ENCODE measurements around the gene SAAL1. TPM values are rescaled to one million over a fixed set of nuclear protein-coding genes. Genes with fewer than 3 reads are reported as not detected.

Gene SAAL1
- total RNA-seq, 6 experiments from 2014 or later, result 4.2 to 6.8 (median 5.6) TPM

DNA sequence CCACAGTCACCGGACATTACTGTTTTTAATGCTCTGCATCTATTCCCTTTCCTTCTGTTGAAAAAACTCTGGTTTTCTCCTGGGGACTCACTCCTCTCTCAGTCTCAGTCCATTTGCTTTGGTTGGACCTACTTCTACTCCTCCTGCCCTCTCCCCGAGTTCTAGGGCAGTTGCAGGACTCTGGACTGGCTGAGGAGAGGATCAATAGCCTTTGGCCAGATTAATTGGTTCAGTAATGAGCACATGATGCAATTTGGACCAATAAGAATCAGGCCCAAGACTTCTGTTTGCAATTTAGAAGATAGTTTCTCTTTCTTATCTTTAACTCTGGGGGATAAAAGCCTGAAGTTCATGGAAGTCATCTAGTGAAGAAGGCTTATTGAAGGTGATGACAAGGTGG, 44.5 kb downstream of the SAAL1 start:
- Histone ChIP-seq H3K4me1 (peaks cover 0 to 30% (median 12%) of the 10 kb centered on the region in 4 donors), H3K9me3 (no peaks in the 10 kb centered on the region), H3K4me3 (no peak overlapping the region), H3K27ac (no peak overlapping the region), H3K27me3 (no peaks in the 10 kb centered on the region), H3K36me3 (no peaks in the 10 kb centered on the region)
- intact Hi-C loops (cut with DNase I), result no loop called here
- DNase-seq, result no peak
- ATAC-seq, result peak; percentile 27 to 74 (median 60)
- 50% methylated on average over 2 of the region's 2 CpGs for WGBS (ENCODE audit: insufficient coverage, low coverage, low lambda C conversion rate, missing lambda C conversion rate)
- TF ChIP-seq POLR2A (IDR thresholded peaks at IDR 0.05), result no peak
- TF ChIP-seq, protein P1, sequence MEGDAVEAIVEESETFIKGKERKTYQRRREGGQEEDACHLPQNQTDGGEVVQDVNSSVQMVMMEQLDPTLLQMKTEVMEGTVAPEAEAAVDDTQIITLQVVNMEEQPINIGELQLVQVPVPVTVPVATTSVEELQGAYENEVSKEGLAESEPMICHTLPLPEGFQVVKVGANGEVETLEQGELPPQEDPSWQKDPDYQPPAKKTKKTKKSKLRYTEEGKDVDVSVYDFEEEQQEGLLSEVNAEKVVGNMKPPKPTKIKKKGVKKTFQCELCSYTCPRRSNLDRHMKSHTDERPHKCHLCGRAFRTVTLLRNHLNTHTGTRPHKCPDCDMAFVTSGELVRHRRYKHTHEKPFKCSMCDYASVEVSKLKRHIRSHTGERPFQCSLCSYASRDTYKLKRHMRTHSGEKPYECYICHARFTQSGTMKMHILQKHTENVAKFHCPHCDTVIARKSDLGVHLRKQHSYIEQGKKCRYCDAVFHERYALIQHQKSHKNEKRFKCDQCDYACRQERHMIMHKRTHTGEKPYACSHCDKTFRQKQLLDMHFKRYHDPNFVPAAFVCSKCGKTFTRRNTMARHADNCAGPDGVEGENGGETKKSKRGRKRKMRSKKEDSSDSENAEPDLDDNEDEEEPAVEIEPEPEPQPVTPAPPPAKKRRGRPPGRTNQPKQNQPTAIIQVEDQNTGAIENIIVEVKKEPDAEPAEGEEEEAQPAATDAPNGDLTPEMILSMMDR (IDR thresholded peaks at IDR 0.05), result no peak

DNA sequence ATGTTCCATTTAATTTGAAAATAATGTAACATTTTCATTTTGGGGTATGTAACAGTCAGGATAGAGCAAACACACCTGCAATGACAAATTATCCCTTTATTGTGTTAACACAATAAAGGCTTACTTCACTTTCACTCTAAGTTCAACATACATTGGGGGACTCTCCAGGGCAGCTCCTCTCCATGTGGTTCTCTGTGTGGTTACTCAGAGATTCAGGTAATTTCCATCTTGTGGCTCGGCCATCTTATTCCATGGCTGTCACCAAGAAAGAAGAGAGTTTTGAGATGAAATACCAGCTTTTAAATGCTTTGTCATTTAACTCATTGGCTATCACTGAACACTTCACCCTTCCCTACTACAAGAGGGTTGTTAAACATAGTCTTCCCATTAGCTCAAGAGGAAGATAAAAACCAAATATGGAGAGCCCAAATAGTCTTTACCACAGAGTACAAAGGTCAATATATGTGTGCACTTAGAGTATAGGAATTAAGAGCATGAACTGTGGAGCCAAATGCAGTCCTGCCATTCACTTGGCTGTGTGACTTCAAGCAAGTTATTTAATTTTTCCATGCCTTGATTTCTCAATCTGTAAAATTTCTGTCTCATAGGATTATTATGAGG, 49.2 kb downstream of the SAAL1 start:
- no peak for TF ChIP-seq POLR2A (IDR thresholded peaks at IDR 0.05)
- TF ChIP-seq, protein P1 (IDR thresholded peaks at IDR 0.05), result no peak
- WGBS (ENCODE audit: insufficient coverage, low coverage, low lambda C conversion rate, missing lambda C conversion rate), result 30% methylated on average over 1 of the region's 1 CpG
- intact Hi-C loops (cut with DNase I), result no loop called here
- no peaks in the 10 kb centered on the region for H3K9me3 ChIP-seq
- no peak overlapping the region for H3K4me3 ChIP-seq
- ATAC-seq (no peak), DNase-seq (no peak)
- H3K36me3 ChIP-seq, result no peaks in the 10 kb centered on the region
- H3K4me1 ChIP-seq, result peaks cover 0 to 6% (median 2%) of the 10 kb centered on the region in 4 donors
- H3K27me3 ChIP-seq, result no peaks in the 10 kb centered on the region
- no peak overlapping the region for H3K27ac ChIP-seq

GRCh38 chr11:18054511-18055103, 51.3 kb downstream of the SAAL1 start:
- intact Hi-C loops (cut with DNase I), result no loop called here
- no peak overlapping the region for H3K27ac ChIP-seq
- H3K4me3 ChIP-seq, result no peak overlapping the region
- H3K4me1 ChIP-seq, result no peaks in the 10 kb centered on the region
- no peaks in the 10 kb centered on the region for H3K9me3 ChIP-seq
- DNase-seq (no peak), ATAC-seq (no peak)
- TF ChIP-seq POLR2A (IDR thresholded peaks at IDR 0.05), result no peak
- TF ChIP-seq, protein P1 (IDR thresholded peaks at IDR 0.05), result no peak
- H3K27me3 ChIP-seq, result no peaks in the 10 kb centered on the region
- H3K36me3 ChIP-seq, result no peaks in the 10 kb centered on the region
- WGBS (ENCODE audit: insufficient coverage, low coverage, low lambda C conversion rate, missing lambda C conversion rate), result 80% methylated on average over 9 of the region's 10 CpGs

GRCh38 chr11:18050848-18051247, 55.0 kb downstream of the SAAL1 start:
- no peak for DNase-seq
- peaks cover 0 to 3% (median 0%) of the 10 kb centered on the region in 4 donors for H3K4me1 ChIP-seq
- peaks cover 0 to 6% of the 10 kb centered on the region in 2 donors for H3K27me3 ChIP-seq
- H3K4me3 ChIP-seq, result no peak overlapping the region
- TF ChIP-seq, protein P1 (IDR thresholded peaks at IDR 0.05), result no peak
- no peak for TF ChIP-seq POLR2A (IDR thresholded peaks at IDR 0.05)
- H3K36me3 ChIP-seq, result no peaks in the 10 kb centered on the region
- intact Hi-C loops (cut with DNase I), result no loop called here
- no peak overlapping the region for H3K27ac ChIP-seq
- 42% methylated on average over 2 of the region's 2 CpGs for WGBS (ENCODE audit: insufficient coverage, low coverage, low lambda C conversion rate, missing lambda C conversion rate)
- H3K9me3 ChIP-seq, result no peaks in the 10 kb centered on the region
- no peak for ATAC-seq
